Activated CD4-positive, alpha-beta T cell treated with anti-CD3 and anti-CD28 coated beads, Interleukin-2, amount 10 ng/mL, durations not matched to agents 7 days and 5 days (primary cell): ENCODE data around the gene CDC25B. TPM values are rescaled to one million over a fixed set of nuclear protein-coding genes. Genes with fewer than 3 reads are reported as not detected.

Experiments
- CTCF ChIA-PET: fragments of 350-600 bp; sonication (Branson Sonifier 250); formaldehyde crosslinking; loops from one replicate; lab custom pipeline; 2021; ENCODE audit warnings: antibody characterized with exemption; lab: Charles Lee
- POLR2A ChIA-PET: fragments of 350-600 bp; sonication (Branson Sonifier 250); formaldehyde crosslinking; loops from one replicate; lab custom pipeline; 2021; ENCODE audit warnings: antibody characterized with exemption; lab: Charles Lee
- DNase-seq: peaks from one replicate; pipeline ENCODE4 v3.0.0-alpha.2; 2020
- H3K27ac Mint-ChIP-seq: one replicate; pipeline ENCODE4 v1.8.0; 2021; ENCODE audit warnings: mild to moderate bottlenecking, moderate library complexity, mixed read lengths
- H3K27me3 Mint-ChIP-seq: one replicate; pipeline ENCODE4 v1.8.0; 2021; ENCODE audit warnings: mixed read lengths
- H3K36me3 Mint-ChIP-seq: one replicate; pipeline ENCODE4 v1.8.0; 2021; ENCODE audit warnings: low read depth, mixed read lengths
- H3K4me1 Mint-ChIP-seq: one replicate; pipeline ENCODE4 v1.8.0; 2021; ENCODE audit warnings: mixed read lengths
- H3K4me3 Mint-ChIP-seq: one replicate; pipeline ENCODE4 v1.8.0; 2021; ENCODE audit warnings: mild to moderate bottlenecking, moderate library complexity, mixed read lengths
- H3K9me3 Mint-ChIP-seq: one replicate; pipeline ENCODE4 v1.8.0; 2021; ENCODE audit warnings: mixed read lengths
- total RNA-seq, 2 experiments: library from RNA; stranded (reverse); gene quantifications; one replicate each; pipeline ENCODE4 v1.2.3, GENCODE V29; 2021

CDC25B gene
- total RNA-seq, 2 experiments from 2014 or later = 403 to 429 TPM

DNA sequence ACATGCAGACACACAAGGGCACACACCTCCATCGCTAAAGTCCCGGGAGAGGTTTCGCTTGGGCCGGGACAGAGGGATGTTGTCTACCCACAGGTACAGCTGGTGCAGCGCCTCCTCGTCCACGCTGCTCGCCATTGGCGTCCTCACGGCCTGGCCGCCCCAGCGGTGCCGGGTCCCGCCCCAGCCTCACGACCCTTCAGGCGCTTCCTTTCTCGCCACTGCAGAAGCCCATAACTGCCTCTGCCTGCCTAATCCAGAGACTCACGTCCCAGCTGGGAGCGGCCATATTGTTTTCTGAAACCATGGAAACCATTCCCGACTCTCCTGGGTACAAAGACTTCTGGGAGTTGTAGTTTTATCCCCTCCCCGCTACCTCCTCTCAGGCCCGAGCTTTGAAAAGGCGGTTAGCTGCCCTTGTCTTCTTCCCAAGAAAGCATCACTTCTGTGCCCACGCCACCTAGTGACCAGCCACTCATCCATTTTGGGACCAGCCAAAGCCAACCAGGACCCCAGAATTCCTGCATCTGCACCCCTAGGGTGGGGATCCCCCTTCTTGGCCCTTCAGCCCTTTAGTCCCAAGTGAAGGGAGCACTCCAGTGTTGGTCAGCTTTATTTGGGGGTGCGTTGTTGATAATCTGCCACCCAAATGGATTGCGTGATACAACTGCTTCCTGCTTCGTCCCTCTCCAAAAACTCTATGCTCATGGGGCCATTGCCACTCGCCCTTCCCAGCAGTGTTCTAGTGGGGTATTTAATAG lies 14.8 kb upstream of the CDC25B start, which contains the start of gene SPEF1:
TSS of gene SPEF1 (minus strand) at position 296 of the 758 bp plus-strand sequence. CDS start at position 135, 161 bp downstream.
- H3K4me1 Mint-ChIP-seq = peaks cover 54% of the 10 kb centered on the region
- H3K4me3 Mint-ChIP-seq = peak within 1 kb of the TSS; percentile 49
- ChIA-PET CTCF (interaction anchor here (0.7 to 1.9 kb wide), 6 partner anchors 9 to 197 kb away, joined by 3 to 8 read pairs (median 4); partner anchors contain the start of genes ADISSP and AP5S1), POLR2A (interaction anchor here (0.6 kb wide), 1 partner anchor 1114 kb away, joined by 3 read pairs; no protein-coding TSS in a partner anchor)
- H3K36me3 Mint-ChIP-seq = peaks cover 12% of the 10 kb centered on the region
- peak; percentile 62 for DNase-seq
- no peaks in the 10 kb centered on the region for H3K9me3 Mint-ChIP-seq
- H3K27ac Mint-ChIP-seq = no peak within 1 kb of the TSS
- H3K27me3 Mint-ChIP-seq = peaks cover 27% of the 10 kb centered on the region

GRCh38 chr20:3782597-3782996 lies 13.5 kb upstream of the CDC25B start:
- H3K4me3 Mint-ChIP-seq = no peak overlapping the region
- no peak overlapping the region for H3K27ac Mint-ChIP-seq
- H3K36me3 Mint-ChIP-seq = peaks cover 12% of the 10 kb centered on the region
- peaks cover 20% of the 10 kb centered on the region for H3K27me3 Mint-ChIP-seq
- POLR2A ChIA-PET = no interaction called here
- DNase-seq = no peak
- no peaks in the 10 kb centered on the region for H3K9me3 Mint-ChIP-seq
- CTCF ChIA-PET = interaction anchor here (0.6 to 1.9 kb wide), 4 partner anchors 10 to 73 kb away, joined by 6 to 8 read pairs (median 7); partner anchors contain the start of gene ADISSP
- H3K4me1 Mint-ChIP-seq = peaks cover 51% of the 10 kb centered on the region

DNA sequence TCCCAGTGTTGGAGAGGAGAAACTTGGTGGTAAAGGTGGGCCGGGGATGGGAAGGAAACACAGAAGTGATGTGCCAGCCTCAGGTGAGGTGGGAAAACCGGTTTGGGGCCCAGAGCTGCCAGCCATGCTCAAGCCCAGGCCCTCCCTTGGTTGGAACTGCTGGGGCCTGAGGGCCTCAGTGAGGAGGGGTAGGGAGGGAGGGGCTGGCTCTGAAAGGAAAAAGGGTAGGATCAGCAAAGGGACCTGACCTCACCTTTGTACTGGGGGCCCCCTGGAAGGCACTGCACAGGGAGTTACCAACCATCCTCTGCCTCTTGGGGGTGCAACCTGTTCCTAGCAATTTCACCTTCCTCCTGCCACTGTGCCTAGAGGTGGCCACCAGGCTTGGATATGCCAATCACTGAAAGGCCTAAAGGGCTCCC lies 13.0 kb upstream of the CDC25B start:
- Mint-ChIP-seq H3K36me3 (peaks cover 12% of the 10 kb centered on the region), H3K27me3 (peaks cover 20% of the 10 kb centered on the region), H3K4me3 (no peak overlapping the region), H3K4me1 (peaks cover 54% of the 10 kb centered on the region), H3K27ac (no peak overlapping the region), H3K9me3 (no peaks in the 10 kb centered on the region)
- POLR2A ChIA-PET = interaction anchor here (1.7 kb wide), 1 partner anchor 15 kb away, joined by 3 read pairs; the partner anchor contains the start of gene ADISSP
- no peak for DNase-seq
- CTCF ChIA-PET = interaction anchor here (0.6 to 7.0 kb wide), 3 partner anchors 31 to 72 kb away, joined by 7 to 77 read pairs (median 7); partner anchors contain the start of gene AP5S1

DNA sequence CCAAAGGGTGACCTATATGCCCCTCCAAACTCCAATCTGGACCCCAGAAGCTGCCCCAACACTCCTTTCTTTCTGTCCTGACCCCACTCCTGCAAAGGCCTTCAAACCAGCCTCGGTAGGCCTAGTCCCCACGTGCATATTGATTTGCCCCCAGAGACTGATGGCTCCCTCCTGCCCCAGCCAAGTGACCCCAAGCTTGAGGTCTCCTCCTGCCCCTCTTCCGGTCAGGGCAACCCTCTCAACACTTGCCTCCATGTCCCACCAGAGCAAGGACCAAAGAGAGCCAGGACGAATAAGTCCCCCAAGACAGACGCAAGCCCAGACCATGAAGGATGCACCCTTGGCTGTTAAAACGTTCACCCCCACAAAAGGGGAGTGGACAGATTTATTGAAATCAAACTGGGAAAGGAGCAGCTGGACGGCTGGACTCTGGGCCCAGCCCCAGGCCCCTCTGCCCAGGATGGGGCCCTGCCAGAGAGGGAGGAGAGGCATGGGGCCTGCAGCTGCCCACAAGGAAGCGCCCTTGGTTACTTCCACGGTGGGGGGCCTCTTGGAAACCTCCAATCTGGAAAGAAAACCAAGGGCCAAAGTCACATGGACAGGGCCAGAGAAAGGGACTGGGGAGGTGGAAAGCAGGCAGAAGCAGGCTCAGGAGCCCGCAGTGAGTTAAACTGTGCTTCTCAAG lies 12.5 kb upstream of the CDC25B start:
- Mint-ChIP-seq H3K36me3 (peaks cover 12% of the 10 kb centered on the region), H3K27ac (no peak overlapping the region), H3K4me1 (peaks cover 57% of the 10 kb centered on the region), H3K9me3 (no peaks in the 10 kb centered on the region), H3K27me3 (peaks cover 18% of the 10 kb centered on the region), H3K4me3 (no peak overlapping the region)
- ChIA-PET POLR2A (interaction anchor here (1.7 kb wide), 1 partner anchor 16 kb away, joined by 3 read pairs; the partner anchor contains the start of gene ADISSP), CTCF (interaction anchor here (1.3 to 7.0 kb wide), 2 partner anchors 37 to 71 kb away, joined by 7 to 77 read pairs; partner anchors contain the start of gene AP5S1)
- no peak for DNase-seq

DNA sequence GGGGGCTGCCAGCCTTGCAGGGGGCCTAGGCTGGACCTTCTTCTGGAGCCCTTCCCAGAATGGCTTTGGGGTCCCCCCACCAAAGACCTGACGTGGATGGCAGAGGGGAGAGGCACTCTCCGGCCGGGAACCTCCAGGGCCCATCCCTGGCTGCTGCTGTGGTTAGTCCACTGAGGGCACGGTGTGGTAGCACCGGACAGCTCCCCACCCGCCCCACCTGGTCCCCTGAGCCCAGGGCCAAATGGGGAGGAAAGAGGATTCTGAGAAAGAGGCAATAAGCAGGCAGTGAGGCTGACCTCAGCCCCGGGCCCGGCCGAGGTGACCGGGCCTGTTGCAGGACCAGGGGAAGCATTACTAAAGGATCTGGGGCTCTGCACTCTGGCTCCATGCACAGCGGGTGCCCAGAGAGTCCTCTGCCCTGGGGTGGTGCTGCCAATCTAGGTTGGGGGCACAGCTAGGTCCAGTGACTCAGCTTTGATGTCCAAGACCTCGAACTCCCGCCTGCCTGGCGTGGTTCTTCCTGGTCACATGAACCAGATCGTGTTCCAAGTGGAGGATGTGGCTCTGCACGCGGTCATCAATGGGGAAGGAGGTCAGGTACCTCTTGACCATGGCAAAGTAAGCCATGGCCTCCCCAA lies 11.8 kb upstream of the CDC25B start:
- H3K27me3 Mint-ChIP-seq = peaks cover 13% of the 10 kb centered on the region

GRCh38 chr20:3784863-3785239 lies 11.3 kb upstream of the CDC25B start:
- Mint-ChIP-seq H3K27ac (peak overlapping the region; percentile 73), H3K27me3 (peaks cover 8% of the 10 kb centered on the region), H3K9me3 (no peaks in the 10 kb centered on the region), H3K36me3 (peaks cover 12% of the 10 kb centered on the region), H3K4me3 (peak overlapping the region; percentile 57), H3K4me1 (peaks cover 55% of the 10 kb centered on the region)
- ChIA-PET POLR2A (interaction anchor here (1.7 kb wide), 1 partner anchor 17 kb away, joined by 3 read pairs; the partner anchor contains the start of gene ADISSP), CTCF (interaction anchor here (0.5 to 7.0 kb wide), 5 partner anchors 10 to 340 kb away, joined by 3 to 77 read pairs (median 4); partner anchors contain the start of genes ADISSP, AP5S1 and CDC25B)
- DNase-seq = no peak

More for the DNA sequence above, 11.8 kb upstream of the CDC25B start:
- H3K9me3 Mint-ChIP-seq = no peaks in the 10 kb centered on the region
- DNase-seq = no peak
- ChIA-PET POLR2A (interaction anchor here (1.7 kb wide), 1 partner anchor 17 kb away, joined by 3 read pairs; the partner anchor contains the start of gene ADISSP), CTCF (interaction anchor here (0.5 to 7.0 kb wide), 4 partner anchors 17 to 341 kb away, joined by 3 to 77 read pairs (median 4); partner anchors contain the start of genes ADISSP and AP5S1)
- peaks cover 12% of the 10 kb centered on the region for H3K36me3 Mint-ChIP-seq
- H3K4me1 Mint-ChIP-seq = peaks cover 59% of the 10 kb centered on the region
- peak overlapping the region; percentile 57 for H3K4me3 Mint-ChIP-seq
- peak overlapping the region; percentile 73 for H3K27ac Mint-ChIP-seq

- DNase-seq = no peak
- no peaks in the 10 kb centered on the region for H3K9me3 Mint-ChIP-seq
- peak overlapping the region; percentile 84 for H3K4me3 Mint-ChIP-seq
- ChIA-PET POLR2A (no interaction called here), CTCF (interaction anchor here (0.8 to 7.0 kb wide), 16 partner anchors 10 to 352 kb away, joined by 3 to 77 read pairs (median 4); partner anchors contain the start of genes ADISSP, AP5S1 and CDC25B)
- H3K4me1 Mint-ChIP-seq = peaks cover 53% of the 10 kb centered on the region
- peaks cover 5% of the 10 kb centered on the region for H3K27me3 Mint-ChIP-seq
- peaks cover 12% of the 10 kb centered on the region for H3K36me3 Mint-ChIP-seq
- peak overlapping the region; percentile 47 for H3K27ac Mint-ChIP-seq
These were observed 10.6 kb upstream of the CDC25B start for GRCh38 chr20:3785240-3786125.

DNA sequence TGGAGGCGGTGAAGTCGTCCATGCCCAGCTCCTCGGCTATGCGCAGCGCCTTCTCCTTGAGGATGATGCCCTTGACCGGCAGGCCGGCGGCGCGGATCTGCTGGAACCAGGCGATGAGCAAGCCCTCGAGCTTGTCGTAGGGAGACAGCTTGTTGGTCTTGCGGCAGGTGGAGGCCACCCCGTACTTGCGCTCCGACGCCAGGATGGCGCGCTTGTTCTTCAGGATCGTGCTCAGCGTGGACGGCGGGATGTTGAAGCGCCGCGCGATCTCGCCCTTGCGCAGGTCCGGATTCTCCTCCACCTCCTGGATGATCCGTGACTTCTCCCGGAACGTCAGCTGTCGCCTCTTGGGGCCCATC lies 10.0 kb upstream of the CDC25B start:
- Mint-ChIP-seq H3K36me3 (peaks cover 12% of the 10 kb centered on the region), H3K27me3 (no peaks in the 10 kb centered on the region), H3K4me3 (peak overlapping the region; percentile 84), H3K4me1 (peaks cover 48% of the 10 kb centered on the region), H3K9me3 (no peaks in the 10 kb centered on the region), H3K27ac (peak overlapping the region; percentile 82)
- peak; percentile 49 for DNase-seq
- ChIA-PET POLR2A (interaction anchor here (1.0 kb wide), 2 partner anchors 34 to 89 kb away, joined by 3 to 5 read pairs; partner anchors contain the start of gene AP5S1), CTCF (interaction anchor here (0.6 to 7.0 kb wide), 23 partner anchors 8 to 351 kb away, joined by 3 to 77 read pairs (median 4); partner anchors contain the start of genes ADISSP, AP5S1 and CDC25B)

GRCh38 chr20:3786665-3787323 lies 9.3 kb upstream of the CDC25B start, which contains the start of gene CENPB:
Gene CENPB (minus strand): TSS chr20:3786740. CDS start chr20:3786483, 257 bp downstream.
- DNase-seq = peak; percentile 89
- ChIA-PET CTCF (interaction anchor here (0.6 to 7.0 kb wide), 29 partner anchors 8 to 351 kb away, joined by 3 to 77 read pairs (median 4); partner anchors contain the start of genes ADISSP, AP5S1 and CDC25B), POLR2A (interaction anchor here (0.6 to 1.0 kb wide), 4 partner anchors 29 to 224 kb away, joined by 3 to 5 read pairs (median 3); partner anchors contain the start of gene AP5S1)
- no peaks in the 10 kb centered on the region for H3K9me3 Mint-ChIP-seq
- H3K27me3 Mint-ChIP-seq = no peaks in the 10 kb centered on the region
- H3K36me3 Mint-ChIP-seq = peaks cover 12% of the 10 kb centered on the region
- H3K4me1 Mint-ChIP-seq = peaks cover 41% of the 10 kb centered on the region
- H3K4me3 Mint-ChIP-seq = peak within 1 kb of the TSS; percentile 84
- peak within 1 kb of the TSS; percentile 82 for H3K27ac Mint-ChIP-seq

- Mint-ChIP-seq H3K4me1 (peaks cover 38% of the 10 kb centered on the region), H3K9me3 (no peaks in the 10 kb centered on the region), H3K27ac (peak overlapping the region; percentile 66), H3K36me3 (peaks cover 11% of the 10 kb centered on the region), H3K4me3 (peak overlapping the region; percentile 75), H3K27me3 (no peaks in the 10 kb centered on the region)
- ChIA-PET POLR2A (interaction anchor here (0.8 kb wide), 1 partner anchor 29 kb away, joined by 3 read pairs; no protein-coding TSS in a partner anchor), CTCF (interaction anchor here (0.8 to 7.0 kb wide), 16 partner anchors 8 to 259 kb away, joined by 3 to 77 read pairs (median 4); partner anchors contain the start of genes ADISSP, AP5S1 and CDC25B)
- DNase-seq = no peak
These were observed 8.6 kb upstream of the CDC25B start for GRCh38 chr20:3787324-3788014.
